Neural crest cell (in vitro differentiated cells): ENCODE results near the gene PCDHGC3. TPM values are rescaled to one million over a fixed set of nuclear protein-coding genes. Genes with fewer than 3 reads are reported as not detected.
A peak's percentile ranks its signal among the peaks of the same experiment; 100 is the strongest.
"Not testable (repeated sequence)": the region's sequence is repeated elsewhere in the genome, so short reads cannot be mapped to it uniquely, and the experiment has no call there.

ENCODE experiments used
- DNase-seq: peaks from one replicate; pipeline ENCODE4 v3.0.0; 2021; ENCODE audit warnings: low read depth, mixed read lengths, low spot score
- H3K27ac Mint-ChIP-seq: one replicate; pipeline ENCODE4 v1.8.0; 2021; ENCODE audit warnings: mild to moderate bottlenecking, mixed read lengths; ENCODE audit not compliant: unreplicated experiment
- H3K27me3 Mint-ChIP-seq: 2 replicates; pipeline ENCODE4 v1.8.0; 2021; ENCODE audit warnings: low read depth, mild to moderate bottlenecking, mixed read lengths
- H3K36me3 Mint-ChIP-seq: 2 replicates; pipeline ENCODE4 v1.8.0; 2021; ENCODE audit warnings: low read depth, mild to moderate bottlenecking, mixed read lengths
- H3K4me1 Mint-ChIP-seq: 2 replicates; pipeline ENCODE4 v1.8.0; 2021; ENCODE audit warnings: mixed read lengths
- H3K4me3 Mint-ChIP-seq: one replicate; pipeline ENCODE4 v1.8.0; 2021; ENCODE audit warnings: mild to moderate bottlenecking, mixed read lengths
- H3K9me3 Mint-ChIP-seq: 2 replicates; pipeline ENCODE4 v1.8.0; 2021; ENCODE audit warnings: mixed read lengths
- long read RNA-seq: library from polyadenylated mRNA; unstranded; transcript quantifications from one replicate; pipeline ENCODE4 v2.0.0, GENCODE V29; 2020
- total RNA-seq: library from RNA; stranded (reverse); gene quantifications from 2 replicates; pipeline ENCODE4 v1.2.1, GENCODE V29; 2021
- TF ChIP-seq, protein P1 (sequence below): fragments of 200-600 bp; sonication (generic); conservative IDR thresholded peaks from 2 replicates; pipeline ENCODE4 v1.5.0; 2021; ENCODE audit warnings: antibody characterized with exemption, mild to moderate bottlenecking

The PCDHGC3 gene
- 98.2 and 107 TPM in 2 replicates for total RNA-seq
- long read RNA-seq, full-length matches to known transcripts = 8 of 8 reads
- long read RNA-seq, partial matches to known transcripts = 0 of 8 reads
- long read RNA-seq, other reads (novel, unspliced or antisense) = 0 of 8 reads

DNA sequence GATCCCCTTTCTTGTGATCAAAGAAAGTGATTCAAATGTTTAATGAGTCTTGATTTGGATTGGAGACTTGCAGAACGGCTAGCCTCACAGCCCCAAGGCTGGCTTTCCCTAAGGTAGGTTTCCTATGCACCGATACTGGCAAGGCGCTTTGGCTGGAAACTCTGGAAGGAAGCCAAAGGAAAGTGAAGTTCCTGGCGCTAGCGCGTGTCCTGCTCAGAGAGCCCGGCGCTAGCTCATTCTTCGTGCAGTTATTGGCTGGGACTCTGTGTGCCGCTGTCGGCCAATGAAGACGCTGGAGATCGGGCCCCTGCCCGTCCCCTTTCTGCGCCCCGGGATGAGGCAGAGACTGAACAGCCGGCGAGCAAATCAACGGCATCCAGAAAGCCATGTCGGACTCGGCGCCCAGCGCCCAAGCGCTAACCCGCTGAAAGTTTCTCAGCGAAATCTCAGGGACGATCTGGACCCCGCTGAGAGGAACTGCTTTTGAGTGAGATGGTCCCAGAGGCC is at the start of gene PCDHGC3:
PCDHGC3 (plus strand) TSS at position 342 of the 507 bp plus-strand sequence; CDS start at position 493, 151 bp downstream.
- H3K36me3 Mint-ChIP-seq = peaks cover 34% of the 10 kb centered on the region
- TF ChIP-seq, protein P1, sequence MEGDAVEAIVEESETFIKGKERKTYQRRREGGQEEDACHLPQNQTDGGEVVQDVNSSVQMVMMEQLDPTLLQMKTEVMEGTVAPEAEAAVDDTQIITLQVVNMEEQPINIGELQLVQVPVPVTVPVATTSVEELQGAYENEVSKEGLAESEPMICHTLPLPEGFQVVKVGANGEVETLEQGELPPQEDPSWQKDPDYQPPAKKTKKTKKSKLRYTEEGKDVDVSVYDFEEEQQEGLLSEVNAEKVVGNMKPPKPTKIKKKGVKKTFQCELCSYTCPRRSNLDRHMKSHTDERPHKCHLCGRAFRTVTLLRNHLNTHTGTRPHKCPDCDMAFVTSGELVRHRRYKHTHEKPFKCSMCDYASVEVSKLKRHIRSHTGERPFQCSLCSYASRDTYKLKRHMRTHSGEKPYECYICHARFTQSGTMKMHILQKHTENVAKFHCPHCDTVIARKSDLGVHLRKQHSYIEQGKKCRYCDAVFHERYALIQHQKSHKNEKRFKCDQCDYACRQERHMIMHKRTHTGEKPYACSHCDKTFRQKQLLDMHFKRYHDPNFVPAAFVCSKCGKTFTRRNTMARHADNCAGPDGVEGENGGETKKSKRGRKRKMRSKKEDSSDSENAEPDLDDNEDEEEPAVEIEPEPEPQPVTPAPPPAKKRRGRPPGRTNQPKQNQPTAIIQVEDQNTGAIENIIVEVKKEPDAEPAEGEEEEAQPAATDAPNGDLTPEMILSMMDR = no peak
- no peaks in the 10 kb centered on the region for H3K27me3 Mint-ChIP-seq
- H3K9me3 Mint-ChIP-seq = no peaks in the 10 kb centered on the region
- peak within 1 kb of the TSS; percentile 96 for H3K27ac Mint-ChIP-seq
- H3K4me1 Mint-ChIP-seq = peaks cover 52% of the 10 kb centered on the region
- peak within 1 kb of the TSS; percentile 99 for H3K4me3 Mint-ChIP-seq
- DNase-seq = peak; percentile 72

DNA sequence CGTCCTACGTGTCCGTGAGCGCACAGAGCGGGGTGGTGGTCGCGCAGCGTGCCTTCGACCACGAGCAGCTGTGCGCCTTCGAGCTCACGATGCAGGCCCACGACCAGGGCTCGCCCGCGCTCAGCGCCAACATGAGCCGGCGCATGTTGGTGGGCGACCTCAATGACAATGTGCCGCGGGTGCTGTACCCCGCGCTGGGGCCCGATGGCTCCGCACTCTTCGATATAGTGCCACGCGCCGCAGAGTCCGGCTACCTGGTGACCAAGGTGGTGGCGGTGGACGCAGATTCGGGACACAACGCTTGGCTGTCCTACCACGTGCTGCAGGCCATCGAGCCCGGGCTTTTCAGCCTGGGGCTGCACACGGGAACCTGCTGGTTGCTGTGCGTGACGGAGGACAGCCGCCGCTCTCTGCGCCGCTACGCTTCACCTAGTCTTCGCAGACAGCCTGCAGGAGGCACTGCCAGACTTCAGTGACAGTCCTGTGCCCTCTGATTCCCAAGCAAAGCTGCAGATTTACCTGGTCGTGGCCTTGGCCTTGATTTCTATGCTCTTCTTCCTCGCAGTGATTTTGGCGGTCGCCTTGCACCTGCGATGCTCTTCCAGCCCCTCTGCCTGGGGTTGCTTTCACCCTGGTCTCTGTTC is 47.9 kb upstream of the PCDHGC3 start:
- Mint-ChIP-seq H3K27me3 (no peaks in the 10 kb centered on the region), H3K9me3 (peaks cover 28% of the 10 kb centered on the region), H3K4me1 (no peaks in the 10 kb centered on the region), H3K36me3 (peaks cover 84% of the 10 kb centered on the region), H3K4me3 (peak overlapping the region; percentile 73), H3K27ac (no peak overlapping the region)
- TF ChIP-seq, protein P1 = no peak
- no peak for DNase-seq

DNA sequence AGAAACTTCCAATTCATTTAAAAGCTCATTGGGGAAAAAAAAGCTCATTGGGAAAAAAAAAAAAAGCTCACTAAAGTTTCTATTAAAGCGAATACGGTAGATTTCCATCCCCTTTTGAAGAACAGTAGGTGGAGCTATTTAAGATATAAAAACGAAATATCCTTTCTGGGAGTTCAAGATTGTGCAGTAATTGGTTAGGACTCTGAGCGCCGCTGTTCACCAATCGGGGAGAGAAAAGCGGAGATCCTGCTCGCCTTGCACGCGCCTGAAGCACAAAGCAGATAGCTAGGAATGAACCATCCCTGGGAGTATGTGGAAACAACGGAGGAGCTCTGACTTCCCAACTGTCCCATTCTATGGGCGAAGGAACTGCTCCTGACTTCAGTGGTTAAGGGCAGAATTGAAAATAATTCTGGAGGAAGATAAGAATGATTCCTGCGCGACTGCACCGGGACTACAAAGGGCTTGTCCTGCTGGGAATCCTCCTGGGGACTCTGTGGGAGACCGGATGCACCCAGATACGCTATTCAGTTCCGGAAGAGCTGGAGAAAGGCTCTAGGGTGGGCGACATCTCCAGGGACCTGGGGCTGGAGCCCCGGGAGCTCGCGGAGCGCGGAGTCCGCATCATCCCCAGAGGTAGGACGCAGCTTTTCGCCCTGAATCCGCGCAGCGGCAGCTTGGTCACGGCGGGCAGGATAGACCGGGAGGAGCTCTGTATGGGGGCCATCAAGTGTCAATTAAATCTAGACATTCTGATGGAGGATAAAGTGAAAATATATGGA is 45.2 kb upstream of the PCDHGC3 start, which contains the start of gene PCDHGA12:
PCDHGA12 (plus strand) TSS at position 176 of the 782 bp plus-strand sequence; CDS start at position 429, 253 bp downstream.
- TF ChIP-seq, protein P1 = no peak

DNA sequence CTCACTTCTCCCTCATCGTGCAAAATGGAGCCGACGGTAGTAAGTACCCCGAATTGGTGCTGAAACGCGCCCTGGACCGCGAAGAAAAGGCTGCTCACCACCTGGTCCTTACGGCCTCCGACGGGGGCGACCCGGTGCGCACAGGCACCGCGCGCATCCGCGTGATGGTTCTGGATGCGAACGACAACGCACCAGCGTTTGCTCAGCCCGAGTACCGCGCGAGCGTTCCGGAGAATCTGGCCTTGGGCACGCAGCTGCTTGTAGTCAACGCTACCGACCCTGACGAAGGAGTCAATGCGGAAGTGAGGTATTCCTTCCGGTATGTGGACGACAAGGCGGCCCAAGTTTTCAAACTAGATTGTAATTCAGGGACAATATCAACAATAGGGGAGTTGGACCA is 44.5 kb upstream of the PCDHGC3 start:
- H3K36me3 Mint-ChIP-seq = peaks cover 77% of the 10 kb centered on the region
- peaks cover 21% of the 10 kb centered on the region for H3K9me3 Mint-ChIP-seq
- no peaks in the 10 kb centered on the region for H3K4me1 Mint-ChIP-seq
- TF ChIP-seq, protein P1 = no peak
- no peak overlapping the region for H3K4me3 Mint-ChIP-seq
- no peak for DNase-seq
- no peak overlapping the region for H3K27ac Mint-ChIP-seq
- no peaks in the 10 kb centered on the region for H3K27me3 Mint-ChIP-seq

More for the DNA sequence above, 45.2 kb upstream of the PCDHGC3 start, which contains the start of gene PCDHGA12:
- H3K4me3 Mint-ChIP-seq = no peak within 1 kb of the TSS
- no peaks in the 10 kb centered on the region for H3K4me1 Mint-ChIP-seq
- H3K36me3 Mint-ChIP-seq = peaks cover 82% of the 10 kb centered on the region
- no peak for DNase-seq
- peaks cover 21% of the 10 kb centered on the region for H3K9me3 Mint-ChIP-seq
- H3K27me3 Mint-ChIP-seq = no peaks in the 10 kb centered on the region
- no peak within 1 kb of the TSS for H3K27ac Mint-ChIP-seq

DNA sequence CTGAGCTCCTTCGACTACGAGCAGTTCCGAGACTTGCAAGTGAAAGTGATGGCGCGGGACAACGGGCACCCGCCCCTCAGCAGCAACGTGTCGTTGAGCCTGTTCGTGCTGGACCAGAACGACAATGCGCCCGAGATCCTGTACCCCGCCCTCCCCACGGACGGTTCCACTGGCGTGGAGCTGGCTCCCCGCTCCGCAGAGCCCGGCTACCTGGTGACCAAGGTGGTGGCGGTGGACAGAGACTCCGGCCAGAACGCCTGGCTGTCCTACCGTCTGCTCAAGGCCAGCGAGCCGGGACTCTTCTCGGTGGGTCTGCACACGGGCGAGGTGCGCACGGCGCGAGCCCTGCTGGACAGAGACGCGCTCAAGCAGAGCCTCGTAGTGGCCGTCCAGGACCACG is 43.5 kb upstream of the PCDHGC3 start:
- not testable (repeated sequence) for H3K4me1 Mint-ChIP-seq, H3K4me3 Mint-ChIP-seq, H3K27ac Mint-ChIP-seq, DNase-seq, H3K27me3 Mint-ChIP-seq
- Mint-ChIP-seq H3K36me3 (peaks cover 74% of the 10 kb centered on the region), H3K9me3 (peaks cover 20% of the 10 kb centered on the region)

DNA sequence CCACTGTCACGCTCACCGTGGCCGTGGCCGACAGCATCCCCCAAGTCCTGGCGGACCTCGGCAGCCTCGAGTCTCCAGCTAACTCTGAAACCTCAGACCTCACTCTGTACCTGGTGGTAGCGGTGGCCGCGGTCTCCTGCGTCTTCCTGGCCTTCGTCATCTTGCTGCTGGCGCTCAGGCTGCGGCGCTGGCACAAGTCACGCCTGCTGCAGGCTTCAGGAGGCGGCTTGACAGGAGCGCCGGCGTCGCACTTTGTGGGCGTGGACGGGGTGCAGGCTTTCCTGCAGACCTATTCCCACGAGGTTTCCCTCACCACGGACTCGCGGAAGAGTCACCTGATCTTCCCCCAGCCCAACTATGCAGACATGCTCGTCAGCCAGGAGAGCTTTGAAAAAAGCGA is 43.0 kb upstream of the PCDHGC3 start:
- not testable (repeated sequence) for DNase-seq, H3K27ac Mint-ChIP-seq, H3K27me3 Mint-ChIP-seq, H3K4me3 Mint-ChIP-seq, H3K4me1 Mint-ChIP-seq
- peaks cover 20% of the 10 kb centered on the region for H3K9me3 Mint-ChIP-seq
- peaks cover 72% of the 10 kb centered on the region for H3K36me3 Mint-ChIP-seq
